Measurements from ENCODE around the gene NPLOC4. TPM values are rescaled to one million over a fixed set of nuclear protein-coding genes. Genes with fewer than 3 reads are reported as not detected.

Gene NPLOC4
- polyA plus RNA-seq, 1 experiment: 108 TPM

GRCh38 chr17:81551458-81552243 is 85.3 kb downstream of the NPLOC4 start:
- CTCF ChIA-PET: interaction anchor here (0.5 to 5.2 kb wide), 6 partner anchors 9 to 55 kb away, joined by 3 to 35 read pairs (median 4); no protein-coding TSS in a partner anchor

GRCh38 chr17:81550830-81551457 is 86.0 kb downstream of the NPLOC4 start:
- TF ChIP-seq CTCF (IDR thresholded peaks at IDR 0.05; ENCODE audit: insufficient read depth, low read depth, low read length): no peak

More at GRCh38 chr17:81551458-81552243, 85.3 kb downstream of the NPLOC4 start:
- 0 out of 2 replicates have a peak, but pooled peaks have one; percentile 10 for TF ChIP-seq CTCF (IDR thresholded peaks at IDR 0.05; ENCODE audit: insufficient read depth, low read depth, low read length)
- Histone ChIP-seq H3K27me3 (ENCODE audit: control insufficient read depth, insufficient read depth, low read length) (no peaks in the 10 kb centered on the region), H3K4me3 (ENCODE audit: low read depth, low read length) (peak overlapping the region; percentile 95), H3K36me3 (ENCODE audit: control insufficient read depth, insufficient read depth, low read length) (peaks cover 22% of the 10 kb centered on the region)
- POLR2A ChIA-PET: no interaction called here
- DNase-seq (ENCODE audit: low read depth): no peak

GRCh38 chr17:81550285-81550684 is 86.6 kb downstream of the NPLOC4 start:
- no peak for DNase-seq (ENCODE audit: low read depth)
- no peak for TF ChIP-seq CTCF (IDR thresholded peaks at IDR 0.05; ENCODE audit: insufficient read depth, low read depth, low read length)
- ChIA-PET POLR2A (no interaction called here), CTCF (interaction anchor here (0.7 to 5.2 kb wide), 3 partner anchors 12 to 50 kb away, joined by 3 to 35 read pairs (median 6); no protein-coding TSS in a partner anchor)
- H3K36me3 ChIP-seq (ENCODE audit: control insufficient read depth, insufficient read depth, low read length): peaks cover 32% of the 10 kb centered on the region
- H3K27me3 ChIP-seq (ENCODE audit: control insufficient read depth, insufficient read depth, low read length): no peaks in the 10 kb centered on the region
- H3K4me3 ChIP-seq (ENCODE audit: low read depth, low read length): no peak overlapping the region

More at GRCh38 chr17:81550830-81551457, 86.0 kb downstream of the NPLOC4 start:
- ChIA-PET POLR2A (no interaction called here), CTCF (interaction anchor here (0.5 to 5.2 kb wide), 3 partner anchors 13 to 50 kb away, joined by 3 to 35 read pairs (median 6); no protein-coding TSS in a partner anchor)
- peak overlapping the region; percentile 95 for H3K4me3 ChIP-seq (ENCODE audit: low read depth, low read length)
- DNase-seq (ENCODE audit: low read depth): no peak
- peaks cover 27% of the 10 kb centered on the region for H3K36me3 ChIP-seq (ENCODE audit: control insufficient read depth, insufficient read depth, low read length)
- no peaks in the 10 kb centered on the region for H3K27me3 ChIP-seq (ENCODE audit: control insufficient read depth, insufficient read depth, low read length)

- Histone ChIP-seq H3K36me3 (ENCODE audit: control insufficient read depth, insufficient read depth, low read length) (peaks cover 35% of the 10 kb centered on the region), H3K27me3 (ENCODE audit: control insufficient read depth, insufficient read depth, low read length) (no peaks in the 10 kb centered on the region), H3K4me3 (ENCODE audit: low read depth, low read length) (no peak overlapping the region)
- POLR2A ChIA-PET: no interaction called here
- TF ChIP-seq CTCF (IDR thresholded peaks at IDR 0.05; ENCODE audit: insufficient read depth, low read depth, low read length): no peak
- CTCF ChIA-PET: interaction anchor here (0.7 to 5.2 kb wide), 2 partner anchors 30 to 51 kb away, joined by 3 to 35 read pairs; no protein-coding TSS in a partner anchor
- no peak for DNase-seq (ENCODE audit: low read depth)
Observed at GRCh38 chr17:81549826-81550225, 87.1 kb downstream of the NPLOC4 start.

- ChIA-PET POLR2A (no interaction called here), CTCF (no interaction called here)
- no peak for TF ChIP-seq CTCF (IDR thresholded peaks at IDR 0.05; ENCODE audit: insufficient read depth, low read depth, low read length)
- H3K4me3 ChIP-seq (ENCODE audit: low read depth, low read length): no peak overlapping the region
- H3K36me3 ChIP-seq (ENCODE audit: control insufficient read depth, insufficient read depth, low read length): peaks cover 39% of the 10 kb centered on the region
- DNase-seq (ENCODE audit: low read depth): no peak
- no peaks in the 10 kb centered on the region for H3K27me3 ChIP-seq (ENCODE audit: control insufficient read depth, insufficient read depth, low read length)
Observed at GRCh38 chr17:81549031-81549557, 87.8 kb downstream of the NPLOC4 start.
